Right atrium auricular region (tissue), 2 donors: Measurements from ENCODE around the gene TBC1D14. TPM values are rescaled to one million over a fixed set of nuclear protein-coding genes. Genes with fewer than 3 reads are reported as not detected.

Experiments used
- DNase-seq: peaks from one replicate; pipeline ENCODE4 v3.0.0-alpha.2; 2019; ENCODE audit warnings: low spot score
- H3K27ac ChIP-seq, 2 donors: fragments of 200-600 bp; sonication (generic); 1 replicate in 1 of 2; 2 replicates in 1 of 2; pipeline ENCODE4 v1.5.1; 2016 to 2019
- H3K27me3 ChIP-seq, 2 donors: fragments of 200-600 bp; sonication (generic); one replicate each; pipeline versions ENCODE4 v1.5.1 to v1.6.0; 2017 to 2019
- H3K36me3 ChIP-seq: fragments of 200-600 bp; sonication (generic); one replicate; pipeline ENCODE4 v1.5.1; 2016
- H3K4me1 ChIP-seq, 2 donors: fragments of 200-600 bp; sonication (generic); one replicate each; pipeline versions ENCODE4 v1.5.1 to v1.6.0; 2017 to 2019
- H3K4me3 ChIP-seq, 2 donors: fragments of 200-600 bp; sonication (generic); 1 replicate in 1 of 2; 2 replicates in 1 of 2; pipeline ENCODE4 v1.5.1; 2017 to 2019; ENCODE audit warnings: mild to moderate bottlenecking in 1 of 2, moderate library complexity in 1 of 2
- H3K9me3 ChIP-seq, 2 donors: fragments of 200-600 bp; sonication (generic); one replicate each; pipeline ENCODE4 v1.5.1; 2019
- total RNA-seq, 2 donors: library from RNA; depleted of rRNA; stranded (reverse); fragments of >200 nt; gene quantifications; one replicate each; pipeline ENCODE4 v1.1.0, GENCODE V29; 2016
- TF ChIP-seq, protein P1 (sequence below), 2 donors: fragments of 200-600 bp; sonication (generic); IDR thresholded peaks; one replicate each; pipeline ENCODE4 v1.5.1; 2019; ENCODE audit warnings: antibody characterized with exemption in 2 of 2

The TBC1D14 gene
- total RNA-seq, 2 donors from 2014 or later = 33.7 to 34.0 TPM

DNA sequence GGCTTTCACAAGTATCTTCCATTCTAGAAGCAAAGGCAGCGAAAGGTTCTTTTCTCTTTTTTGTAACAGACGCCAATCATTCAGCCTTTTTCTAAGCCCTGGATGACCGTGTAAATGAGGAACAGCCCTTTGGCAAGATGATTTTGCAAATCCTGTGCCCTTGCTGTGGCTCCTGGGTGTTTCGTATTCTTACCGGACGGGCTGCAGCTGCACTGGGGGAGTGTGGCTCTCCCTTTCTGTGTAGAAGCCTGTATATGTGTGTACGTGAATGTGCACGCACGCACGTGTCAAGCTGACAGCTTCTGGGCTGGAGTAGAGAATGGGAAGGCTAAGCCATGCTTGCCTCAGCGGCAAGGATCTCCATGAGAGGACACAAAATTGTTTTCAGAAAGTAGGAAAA, 150.0 kb downstream of the TBC1D14 start:
- Histone ChIP-seq H3K4me1 (no peaks in the 10 kb centered on the region), H3K27ac (no peak overlapping the region), H3K36me3 (peaks cover 84% of the 10 kb centered on the region), H3K4me3 (no peak overlapping the region), H3K9me3 (no peaks in the 10 kb centered on the region), H3K27me3 (no peaks in the 10 kb centered on the region)
- TF ChIP-seq, protein P1, sequence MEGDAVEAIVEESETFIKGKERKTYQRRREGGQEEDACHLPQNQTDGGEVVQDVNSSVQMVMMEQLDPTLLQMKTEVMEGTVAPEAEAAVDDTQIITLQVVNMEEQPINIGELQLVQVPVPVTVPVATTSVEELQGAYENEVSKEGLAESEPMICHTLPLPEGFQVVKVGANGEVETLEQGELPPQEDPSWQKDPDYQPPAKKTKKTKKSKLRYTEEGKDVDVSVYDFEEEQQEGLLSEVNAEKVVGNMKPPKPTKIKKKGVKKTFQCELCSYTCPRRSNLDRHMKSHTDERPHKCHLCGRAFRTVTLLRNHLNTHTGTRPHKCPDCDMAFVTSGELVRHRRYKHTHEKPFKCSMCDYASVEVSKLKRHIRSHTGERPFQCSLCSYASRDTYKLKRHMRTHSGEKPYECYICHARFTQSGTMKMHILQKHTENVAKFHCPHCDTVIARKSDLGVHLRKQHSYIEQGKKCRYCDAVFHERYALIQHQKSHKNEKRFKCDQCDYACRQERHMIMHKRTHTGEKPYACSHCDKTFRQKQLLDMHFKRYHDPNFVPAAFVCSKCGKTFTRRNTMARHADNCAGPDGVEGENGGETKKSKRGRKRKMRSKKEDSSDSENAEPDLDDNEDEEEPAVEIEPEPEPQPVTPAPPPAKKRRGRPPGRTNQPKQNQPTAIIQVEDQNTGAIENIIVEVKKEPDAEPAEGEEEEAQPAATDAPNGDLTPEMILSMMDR (IDR thresholded peaks at IDR 0.05) = no peak
- DNase-seq = no peak

- no peak for DNase-seq
- Histone ChIP-seq H3K4me3 (no peak overlapping the region), H3K36me3 (peaks cover 80% of the 10 kb centered on the region), H3K27me3 (no peaks in the 10 kb centered on the region), H3K9me3 (no peaks in the 10 kb centered on the region), H3K27ac (no peak overlapping the region), H3K4me1 (no peaks in the 10 kb centered on the region)
- TF ChIP-seq, protein P1 (IDR thresholded peaks at IDR 0.05) = no peak
These were observed 150.9 kb downstream of the TBC1D14 start for GRCh38 chr4:7060346-7061150.

GRCh38 chr4:7061815-7062214, 152.2 kb downstream of the TBC1D14 start:
- Histone ChIP-seq H3K4me3 (no peak overlapping the region), H3K4me1 (peaks cover 0 to 9% of the 10 kb centered on the region in 2 donors), H3K36me3 (peaks cover 67% of the 10 kb centered on the region), H3K9me3 (no peaks in the 10 kb centered on the region), H3K27me3 (no peaks in the 10 kb centered on the region), H3K27ac (no peak overlapping the region)
- no peak for DNase-seq
- TF ChIP-seq, protein P1 (IDR thresholded peaks at IDR 0.05) = no peak

- no peak for DNase-seq
- Histone ChIP-seq H3K4me1 (peaks cover 0 to 16% of the 10 kb centered on the region in 2 donors), H3K27me3 (no peaks in the 10 kb centered on the region), H3K4me3 (no peak overlapping the region), H3K36me3 (peaks cover 60% of the 10 kb centered on the region), H3K27ac (no peak overlapping the region), H3K9me3 (no peaks in the 10 kb centered on the region)
- TF ChIP-seq, protein P1 (IDR thresholded peaks at IDR 0.05) = no peak
These were observed 153.2 kb downstream of the TBC1D14 start for GRCh38 chr4:7062816-7063215.

- TF ChIP-seq, protein P1 (IDR thresholded peaks at IDR 0.05) = no peak
- no peaks in the 10 kb centered on the region for H3K27me3 ChIP-seq
- H3K4me3 ChIP-seq = no peak overlapping the region
- H3K4me1 ChIP-seq = peaks cover 0 to 16% of the 10 kb centered on the region in 2 donors
- no peak overlapping the region for H3K27ac ChIP-seq
- peaks cover 60% of the 10 kb centered on the region for H3K36me3 ChIP-seq
- H3K9me3 ChIP-seq = no peaks in the 10 kb centered on the region
- no peak for DNase-seq
These were observed 153.7 kb downstream of the TBC1D14 start for GRCh38 chr4:7063362-7063761.
